AG20443 (cell line): ENCODE measurements around the gene ZCWPW1.
A peak's percentile ranks its signal among the peaks of the same experiment; 100 is the strongest.

Experiments
- DNase-seq: peaks from one replicate; pipeline ENCODE4 v3.0.0; 2012; ENCODE audit warnings: low spot score, mixed read lengths

The ZCWPW1 gene, protein sequence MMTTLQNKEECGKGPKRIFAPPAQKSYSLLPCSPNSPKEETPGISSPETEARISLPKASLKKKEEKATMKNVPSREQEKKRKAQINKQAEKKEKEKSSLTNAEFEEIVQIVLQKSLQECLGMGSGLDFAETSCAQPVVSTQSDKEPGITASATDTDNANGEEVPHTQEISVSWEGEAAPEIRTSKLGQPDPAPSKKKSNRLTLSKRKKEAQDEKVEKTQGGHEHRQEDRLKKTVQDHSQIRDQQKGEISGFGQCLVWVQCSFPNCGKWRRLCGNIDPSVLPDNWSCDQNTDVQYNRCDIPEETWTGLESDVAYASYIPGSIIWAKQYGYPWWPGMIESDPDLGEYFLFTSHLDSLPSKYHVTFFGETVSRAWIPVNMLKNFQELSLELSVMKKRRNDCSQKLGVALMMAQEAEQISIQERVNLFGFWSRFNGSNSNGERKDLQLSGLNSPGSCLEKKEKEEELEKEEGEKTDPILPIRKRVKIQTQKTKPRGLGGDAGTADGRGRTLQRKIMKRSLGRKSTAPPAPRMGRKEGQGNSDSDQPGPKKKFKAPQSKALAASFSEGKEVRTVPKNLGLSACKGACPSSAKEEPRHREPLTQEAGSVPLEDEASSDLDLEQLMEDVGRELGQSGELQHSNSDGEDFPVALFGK

GRCh38 chr7:100428199-100428966 lies at the start of gene ZCWPW1:
TSS of gene ZCWPW1 (minus strand) at chr7:100428703. CDS start at chr7:100420649, 8,054 bp downstream.
- peak; percentile 95 for DNase-seq

GRCh38 chr7:100477871-100478267 lies 49.4 kb upstream of the ZCWPW1 start:
- DNase-seq, result no peak

DNA sequence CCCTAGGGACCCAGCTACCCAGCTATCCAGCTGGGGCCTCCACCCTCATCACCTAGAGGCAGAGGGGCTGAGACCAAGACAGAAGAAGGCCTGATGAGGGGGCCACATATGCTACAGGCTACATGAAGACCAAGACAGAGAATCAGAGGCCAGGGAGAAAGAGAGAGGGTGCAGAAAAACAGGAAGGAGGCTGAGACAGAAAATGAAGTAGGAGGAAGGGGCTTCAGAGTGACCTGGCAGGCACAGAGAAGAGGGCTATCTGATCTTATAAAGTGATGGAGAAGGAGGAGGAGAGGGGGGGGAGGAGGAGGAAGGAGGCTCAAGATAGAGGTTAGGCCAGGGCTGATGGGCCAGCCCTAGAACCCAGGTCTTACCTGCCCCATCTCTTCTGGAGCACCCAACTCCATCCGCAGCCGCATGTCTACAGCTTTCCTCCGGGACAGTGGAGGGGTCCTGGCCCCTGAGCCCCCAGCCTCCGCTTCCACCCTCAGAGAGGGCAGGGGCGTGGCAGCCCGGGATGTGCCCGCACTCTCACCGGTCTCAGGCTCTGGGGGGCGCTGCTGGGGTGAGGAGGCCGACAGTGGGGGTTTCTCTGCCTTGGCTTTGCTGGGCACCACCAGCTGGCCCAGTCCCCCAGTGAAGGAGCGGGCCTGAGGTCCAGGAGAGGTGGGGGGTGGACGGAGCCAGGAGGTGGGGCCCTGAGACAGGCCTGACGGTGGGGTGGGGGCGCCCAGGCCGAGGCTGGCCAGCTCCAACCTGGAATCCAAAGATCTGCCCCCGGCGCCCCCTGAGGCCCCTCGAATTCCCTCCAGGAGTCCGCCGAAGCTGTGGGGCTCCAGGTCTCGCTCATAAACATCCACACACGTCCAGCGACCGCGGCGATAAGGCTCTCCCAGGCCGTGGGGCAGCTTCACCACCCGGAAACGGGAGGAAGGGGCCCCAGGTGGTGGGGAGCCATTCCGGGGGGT lies 48.7 kb upstream of the ZCWPW1 start:
- DNase-seq, result peak; percentile 58

DNA sequence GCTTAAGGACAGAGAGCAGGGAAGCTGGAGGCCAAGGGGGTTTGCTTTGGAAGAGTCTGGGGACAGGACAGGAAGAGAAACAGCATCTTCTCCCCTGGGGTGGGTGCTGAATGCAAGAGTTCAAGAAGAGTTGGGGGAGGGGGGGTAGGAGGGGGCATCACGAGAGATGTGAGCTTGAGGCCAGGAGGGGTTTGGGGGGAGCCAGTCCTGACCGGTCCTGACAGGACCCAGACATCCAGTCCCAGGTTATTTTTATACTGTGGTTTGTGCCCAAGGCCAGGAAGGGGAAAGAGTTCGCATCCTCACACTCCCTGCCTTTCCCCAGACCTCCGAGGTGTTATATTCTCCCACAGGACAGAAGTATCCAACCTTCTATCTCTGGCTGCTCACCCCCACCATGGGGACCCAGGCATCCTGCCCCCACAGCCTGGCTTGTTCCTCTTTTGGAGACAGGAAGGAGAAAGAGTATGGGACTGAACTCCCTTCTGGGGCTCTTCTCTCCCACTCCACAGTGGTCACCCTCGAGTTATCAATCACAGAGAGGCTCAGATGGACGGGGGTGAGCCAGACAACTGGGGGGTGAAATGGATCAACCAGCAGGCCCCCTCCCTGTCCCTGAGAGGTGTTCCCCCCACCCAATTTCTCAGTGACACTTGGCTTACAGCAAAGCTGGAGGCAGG lies 47.7 kb upstream of the ZCWPW1 start:
- no peak for DNase-seq

- DNase-seq, result no peak
Measured at GRCh38 chr7:100475549-100475948, 47.0 kb upstream of the ZCWPW1 start.

DNA sequence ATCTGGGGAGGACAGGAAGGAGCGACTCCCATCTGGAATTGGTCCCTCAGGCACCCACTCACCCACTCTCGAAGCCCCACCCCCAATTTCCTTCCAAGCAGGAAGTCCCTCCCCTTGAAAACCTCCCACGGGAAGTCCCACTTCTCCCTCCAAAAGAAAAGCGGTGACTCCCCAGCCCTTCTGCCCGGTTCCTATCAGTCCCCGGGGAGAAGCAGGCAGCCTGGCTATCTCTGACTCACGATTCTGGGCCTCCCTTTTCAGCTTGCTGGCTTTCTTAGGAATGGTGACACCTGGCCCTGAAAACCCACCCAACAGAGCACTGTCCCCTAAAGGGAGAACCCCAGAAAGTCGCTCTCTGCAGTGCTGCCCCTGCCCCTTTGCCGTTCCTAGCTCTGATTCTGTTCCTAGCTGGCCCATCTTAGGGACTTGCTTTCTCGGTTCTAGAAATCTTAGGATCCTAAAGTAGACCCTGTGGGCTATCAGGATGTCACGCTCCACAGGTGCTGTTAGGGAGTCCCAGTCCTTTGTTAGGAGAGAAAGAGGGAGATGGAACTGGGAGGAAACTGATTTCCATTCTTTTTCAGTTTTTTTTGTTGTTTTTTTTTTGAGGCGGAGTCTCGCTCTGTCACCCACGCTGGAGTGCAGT lies 44.5 kb upstream of the ZCWPW1 start:
- DNase-seq, result no peak

- no peak for DNase-seq
Measured at GRCh38 chr7:100472121-100472851, 43.8 kb upstream of the ZCWPW1 start.

DNA sequence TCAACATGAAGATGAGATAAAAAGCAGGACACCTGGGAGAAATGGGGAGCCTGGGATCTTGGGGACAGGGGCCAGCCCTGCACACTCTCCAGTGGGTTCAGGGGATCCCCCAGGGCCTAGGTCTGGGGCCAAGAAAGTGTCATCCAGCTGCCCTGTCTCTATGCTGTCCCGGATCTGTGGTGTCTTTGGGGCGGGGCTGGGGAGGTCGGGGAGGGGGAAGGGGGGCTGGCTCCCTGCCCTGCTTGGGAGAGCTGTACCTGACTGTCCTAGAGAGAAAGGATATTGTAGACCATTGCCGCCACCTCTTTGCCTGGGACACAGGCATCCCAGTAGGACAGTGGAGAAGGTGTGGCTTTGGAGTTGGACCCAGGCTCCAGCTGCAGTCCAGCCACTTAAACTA lies 42.5 kb upstream of the ZCWPW1 start:
- no peak for DNase-seq

GRCh38 chr7:100469227-100470044 lies 40.9 kb upstream of the ZCWPW1 start:
- peak; percentile 94 for DNase-seq

GRCh38 chr7:100467638-100468373 lies 39.3 kb upstream of the ZCWPW1 start:
- DNase-seq, result no peak

GRCh38 chr7:100466653-100467605 lies 38.4 kb upstream of the ZCWPW1 start:
- no peak for DNase-seq

DNA sequence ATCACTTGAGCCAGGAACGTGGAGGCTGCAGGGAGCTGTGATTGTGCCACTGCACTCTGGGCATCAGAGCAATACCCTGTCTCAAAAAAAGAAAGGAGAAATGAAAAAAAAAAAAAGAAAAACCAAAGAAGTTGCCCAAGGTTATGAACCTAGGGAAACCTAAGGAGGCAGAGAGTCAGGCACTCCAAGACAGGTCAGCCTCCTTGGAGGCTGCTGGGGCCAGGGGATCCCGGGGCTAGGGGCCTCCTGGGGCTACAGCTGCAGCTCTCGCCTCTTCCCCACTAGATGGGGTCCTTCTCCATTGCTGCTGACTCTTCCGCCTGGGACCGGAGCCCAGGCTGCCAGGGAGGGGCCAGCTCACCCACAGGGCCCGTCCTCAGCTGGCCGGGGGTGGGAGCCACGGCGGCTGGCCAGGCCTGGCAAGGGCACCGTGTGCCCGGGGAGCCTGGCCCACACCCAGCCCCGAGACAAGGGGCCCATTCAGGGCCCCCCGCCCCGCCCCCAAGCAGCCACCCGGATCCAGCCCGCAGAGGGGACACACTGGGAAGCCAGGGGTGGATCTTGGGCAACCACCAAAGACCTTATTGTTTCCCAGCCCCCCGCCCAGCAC lies 37.3 kb upstream of the ZCWPW1 start:
- peak; percentile 93 for DNase-seq

GRCh38 chr7:100465299-100465698 lies 36.8 kb upstream of the ZCWPW1 start:
- no peak for DNase-seq

DNA sequence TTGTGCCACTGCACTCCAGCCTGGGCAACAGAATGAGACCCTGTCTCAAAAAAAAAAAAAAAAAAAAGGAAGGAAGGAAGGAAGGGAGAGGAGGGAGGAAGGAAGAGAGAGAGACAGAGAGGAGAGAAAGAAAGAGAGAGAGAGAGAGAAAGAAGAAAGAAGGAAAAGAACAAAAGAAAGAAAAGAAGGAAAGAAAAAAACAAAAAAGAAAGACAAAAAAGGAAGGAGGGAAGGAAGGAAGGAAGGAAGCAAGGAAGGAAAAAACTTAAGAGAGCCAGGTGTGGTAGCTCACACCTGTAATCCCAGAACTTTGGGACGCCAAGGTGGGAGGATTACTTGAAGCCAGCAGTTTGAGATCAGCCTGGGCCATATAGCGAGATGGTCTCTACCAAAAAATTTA lies 36.3 kb upstream of the ZCWPW1 start:
- DNase-seq, result no peak

- DNase-seq, result no peak
Measured at GRCh38 chr7:100464210-100464660, 35.7 kb upstream of the ZCWPW1 start, which contains the start of gene SPACDR. TSS of gene SPACDR (minus strand) at chr7:100464260. CDS start at chr7:100464025, 235 bp downstream.

GRCh38 chr7:100457033-100457432 lies 28.5 kb upstream of the ZCWPW1 start:
- DNase-seq, result no peak
